Measurements from ENCODE around the gene AQP11. TPM values are rescaled to one million over a fixed set of nuclear protein-coding genes. Genes with fewer than 3 reads are reported as not detected.
"Not testable (repeated sequence)": the region's sequence is repeated elsewhere in the genome, so short reads cannot be mapped to it uniquely, and the experiment has no call there.

Gene AQP11
- total RNA-seq, 2 experiments from 2014 or later = not detected

DNA sequence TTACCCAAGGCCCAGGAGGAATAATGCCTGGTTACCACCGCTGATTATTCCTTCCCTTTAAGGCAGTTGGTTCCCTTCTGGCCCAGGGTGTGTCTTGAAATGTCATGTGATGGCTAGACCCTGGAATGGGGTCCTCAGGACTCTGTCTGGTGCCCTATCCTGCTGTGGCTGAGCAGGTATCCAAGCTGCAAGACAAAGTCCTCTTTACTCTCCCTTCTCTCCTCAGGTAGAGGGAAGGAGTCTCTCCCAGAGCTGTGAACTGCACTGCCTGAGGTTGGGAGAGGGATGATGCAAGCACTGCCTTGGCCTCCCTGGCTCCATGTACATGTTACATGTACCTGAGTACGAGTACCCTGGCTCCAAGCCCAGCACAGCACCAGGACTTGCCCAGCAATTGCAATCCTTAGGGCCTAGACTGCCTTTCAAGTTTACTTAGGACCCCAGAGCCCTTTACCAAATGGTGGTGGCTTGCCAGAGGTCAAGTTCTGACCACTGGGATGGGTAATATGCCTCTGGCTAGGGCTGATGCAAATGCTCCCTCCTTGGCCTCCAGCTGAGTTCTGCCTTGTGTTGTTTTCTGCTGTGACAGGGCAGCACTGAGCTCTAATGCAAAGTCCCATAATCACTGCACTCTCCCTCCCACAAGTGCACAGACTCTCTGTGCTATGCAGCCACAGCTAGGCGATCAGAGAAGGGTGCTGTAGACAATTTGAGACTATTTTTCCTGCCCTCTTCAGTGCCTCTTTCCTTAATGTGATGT, 20.7 kb upstream of the AQP11 start:
- ChIA-PET CTCF (no interaction called here), POLR2A (no interaction called here)
- intact Hi-C loops (cut with DNase I, micrococcal nuclease) = no loop called here
- Histone ChIP-seq H3K4me3 (ENCODE audit: low read length) (no peak overlapping the region), H3K9me3 (ENCODE audit: control insufficient read depth in 1 of 2, insufficient read depth in 1 of 2, low read length in 2 of 2) (no peaks in the 10 kb centered on the region), H3K4me1 (ENCODE audit: insufficient read depth, low read length) (no peaks in the 10 kb centered on the region), H3K36me3 (ENCODE audit: insufficient read depth, low read length) (no peaks in the 10 kb centered on the region), H3K27ac (ENCODE audit: low read depth in 1 of 2, low read length in 2 of 2) (no peak overlapping the region), H3K27me3 (ENCODE audit: control insufficient read depth in 1 of 2, insufficient read depth in 2 of 2, low read length in 2 of 2) (no peaks in the 10 kb centered on the region)
- no peak overlapping the region for H3K27ac Mint-ChIP-seq
- DNase-seq = no peak
- ATAC-seq (ENCODE audit: poor library complexity) = no peak
- TF ChIP-seq, protein P1, sequence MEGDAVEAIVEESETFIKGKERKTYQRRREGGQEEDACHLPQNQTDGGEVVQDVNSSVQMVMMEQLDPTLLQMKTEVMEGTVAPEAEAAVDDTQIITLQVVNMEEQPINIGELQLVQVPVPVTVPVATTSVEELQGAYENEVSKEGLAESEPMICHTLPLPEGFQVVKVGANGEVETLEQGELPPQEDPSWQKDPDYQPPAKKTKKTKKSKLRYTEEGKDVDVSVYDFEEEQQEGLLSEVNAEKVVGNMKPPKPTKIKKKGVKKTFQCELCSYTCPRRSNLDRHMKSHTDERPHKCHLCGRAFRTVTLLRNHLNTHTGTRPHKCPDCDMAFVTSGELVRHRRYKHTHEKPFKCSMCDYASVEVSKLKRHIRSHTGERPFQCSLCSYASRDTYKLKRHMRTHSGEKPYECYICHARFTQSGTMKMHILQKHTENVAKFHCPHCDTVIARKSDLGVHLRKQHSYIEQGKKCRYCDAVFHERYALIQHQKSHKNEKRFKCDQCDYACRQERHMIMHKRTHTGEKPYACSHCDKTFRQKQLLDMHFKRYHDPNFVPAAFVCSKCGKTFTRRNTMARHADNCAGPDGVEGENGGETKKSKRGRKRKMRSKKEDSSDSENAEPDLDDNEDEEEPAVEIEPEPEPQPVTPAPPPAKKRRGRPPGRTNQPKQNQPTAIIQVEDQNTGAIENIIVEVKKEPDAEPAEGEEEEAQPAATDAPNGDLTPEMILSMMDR (IDR thresholded peaks at IDR 0.05) = no peak
- no peaks in the 10 kb centered on the region for H3K36me3 Mint-ChIP-seq (ENCODE audit: low read depth)
- peaks cover 5% of the 10 kb centered on the region for H3K9me3 Mint-ChIP-seq
- H3K4me1 Mint-ChIP-seq (ENCODE audit: low read depth) = no peaks in the 10 kb centered on the region
- no peak overlapping the region for H3K4me3 Mint-ChIP-seq
- peaks cover 5% of the 10 kb centered on the region for H3K27me3 Mint-ChIP-seq

DNA sequence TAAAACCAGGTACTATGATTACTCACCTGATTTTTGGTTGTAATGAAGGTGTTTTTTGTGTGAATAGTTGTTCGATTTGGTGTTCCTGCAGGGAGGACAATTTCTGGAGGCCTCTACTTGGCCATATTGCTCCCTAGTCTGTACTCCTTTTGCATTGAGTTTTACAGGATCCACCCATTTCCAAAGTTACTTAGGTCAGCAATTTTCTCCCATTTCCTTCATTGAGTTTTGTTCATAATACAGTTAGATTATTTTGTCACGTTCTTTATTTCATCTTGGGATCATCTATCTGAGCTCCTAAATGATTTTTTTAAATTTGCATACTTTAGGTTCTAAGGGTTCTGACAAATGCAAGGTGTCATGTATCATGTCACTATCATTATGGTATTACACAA, 20.1 kb upstream of the AQP11 start:
- ChIA-PET POLR2A (no interaction called here), CTCF (no interaction called here)
- Histone ChIP-seq H3K36me3 (ENCODE audit: insufficient read depth, low read length) (no peaks in the 10 kb centered on the region), H3K27me3 (ENCODE audit: control insufficient read depth in 1 of 2, insufficient read depth in 2 of 2, low read length in 2 of 2) (no peaks in the 10 kb centered on the region), H3K9me3 (ENCODE audit: control insufficient read depth in 1 of 2, insufficient read depth in 1 of 2, low read length in 2 of 2) (no peaks in the 10 kb centered on the region), H3K27ac (ENCODE audit: low read depth in 1 of 2, low read length in 2 of 2) (no peak overlapping the region), H3K4me3 (ENCODE audit: low read length) (no peak overlapping the region), H3K4me1 (ENCODE audit: insufficient read depth, low read length) (no peaks in the 10 kb centered on the region)
- H3K36me3 Mint-ChIP-seq (ENCODE audit: low read depth) = no peaks in the 10 kb centered on the region
- intact Hi-C loops (cut with DNase I, micrococcal nuclease) = no loop called here
- no peak overlapping the region for H3K27ac Mint-ChIP-seq
- ATAC-seq (ENCODE audit: poor library complexity) (no peak), DNase-seq (no peak)
- H3K4me1 Mint-ChIP-seq (ENCODE audit: low read depth) = no peaks in the 10 kb centered on the region
- H3K4me3 Mint-ChIP-seq = no peak overlapping the region
- H3K9me3 Mint-ChIP-seq = peaks cover 5% of the 10 kb centered on the region
- TF ChIP-seq, protein P1 (IDR thresholded peaks at IDR 0.05) = no peak
- peaks cover 5% of the 10 kb centered on the region for H3K27me3 Mint-ChIP-seq

DNA sequence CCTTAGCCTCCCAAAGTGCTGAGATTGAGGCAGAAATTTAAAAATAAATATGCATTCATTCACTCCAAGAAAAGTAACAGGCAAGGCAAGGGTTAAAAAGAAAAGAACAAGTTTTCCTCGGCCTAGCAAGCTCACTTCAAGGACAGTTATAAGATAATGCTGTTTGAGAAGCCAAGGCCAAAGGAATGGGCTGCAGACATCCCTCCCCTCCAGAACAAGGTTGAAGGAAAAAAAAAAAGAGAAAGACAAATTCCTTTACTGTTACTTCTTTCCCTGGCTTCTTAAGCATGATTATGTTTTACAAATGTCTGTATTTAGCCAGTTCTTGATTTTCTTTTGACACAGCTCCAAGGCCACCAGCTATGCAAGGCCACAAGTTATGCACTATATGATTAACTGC, 18.9 kb upstream of the AQP11 start:
- H3K27ac Mint-ChIP-seq; H3K4me1 ChIP-seq (ENCODE audit: insufficient read depth, low read length); H3K27ac ChIP-seq (ENCODE audit: low read depth in 1 of 2, low read length in 2 of 2); H3K4me3 Mint-ChIP-seq; H3K27me3 ChIP-seq (ENCODE audit: control insufficient read depth in 1 of 2, insufficient read depth in 2 of 2, low read length in 2 of 2); H3K4me3 ChIP-seq (ENCODE audit: low read length); POLR2A ChIA-PET; H3K9me3 ChIP-seq (ENCODE audit: control insufficient read depth in 1 of 2, insufficient read depth in 1 of 2, low read length in 2 of 2); H3K36me3 ChIP-seq (ENCODE audit: insufficient read depth, low read length); ATAC-seq (ENCODE audit: poor library complexity); H3K27me3 Mint-ChIP-seq; H3K36me3 Mint-ChIP-seq (ENCODE audit: low read depth); intact Hi-C loops (cut with DNase I, micrococcal nuclease); DNase-seq; H3K9me3 Mint-ChIP-seq; H3K4me1 Mint-ChIP-seq (ENCODE audit: low read depth): not testable (repeated sequence)
- CTCF ChIA-PET = interaction anchor here (0.9 kb wide), 1 partner anchor 9 kb away, joined by 3 read pairs; no protein-coding TSS in a partner anchor

DNA sequence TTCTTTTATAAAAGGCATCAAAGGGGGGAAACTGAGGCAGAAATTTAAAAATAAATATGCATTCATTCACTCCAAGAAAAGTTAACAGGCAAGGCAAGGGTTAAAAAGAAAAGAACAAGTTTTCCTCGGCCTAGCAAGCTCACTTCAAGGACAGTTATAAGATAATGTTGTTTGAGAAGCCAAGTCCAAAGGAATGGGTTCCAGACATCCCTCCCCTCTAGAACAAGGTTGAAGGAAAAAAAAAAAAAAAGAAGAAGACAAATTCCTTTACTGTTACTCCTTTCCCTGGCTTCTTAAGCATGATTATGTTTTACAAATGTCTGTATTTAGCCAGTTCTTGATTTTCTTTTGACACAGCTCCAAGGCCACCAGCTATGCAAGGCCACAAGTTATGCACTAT, 14.3 kb upstream of the AQP11 start:
- H3K4me1 Mint-ChIP-seq (ENCODE audit: low read depth); H3K27ac ChIP-seq (ENCODE audit: low read depth in 1 of 2, low read length in 2 of 2); H3K36me3 ChIP-seq (ENCODE audit: insufficient read depth, low read length); intact Hi-C loops (cut with DNase I, micrococcal nuclease); H3K27me3 Mint-ChIP-seq; H3K27me3 ChIP-seq (ENCODE audit: control insufficient read depth in 1 of 2, insufficient read depth in 2 of 2, low read length in 2 of 2); DNase-seq; H3K9me3 Mint-ChIP-seq; H3K4me1 ChIP-seq (ENCODE audit: insufficient read depth, low read length); H3K4me3 ChIP-seq (ENCODE audit: low read length); ATAC-seq (ENCODE audit: poor library complexity); CTCF ChIA-PET; H3K36me3 Mint-ChIP-seq (ENCODE audit: low read depth); H3K27ac Mint-ChIP-seq; POLR2A ChIA-PET; H3K4me3 Mint-ChIP-seq; H3K9me3 ChIP-seq (ENCODE audit: control insufficient read depth in 1 of 2, insufficient read depth in 1 of 2, low read length in 2 of 2): not testable (repeated sequence)

Measured in CD4-positive, alpha-beta T cell (primary cell).